Muscle of back (tissue), 10 donors: ENCODE results near the gene CNOT6L. TPM values are rescaled to one million over a fixed set of nuclear protein-coding genes. Genes with fewer than 3 reads are reported as not detected.

Source experiments
- polyA plus RNA-seq, 10 donors: library from polyadenylated mRNA; unstranded; fragments of 120-200 nt; gene quantifications; one replicate each; pipeline ENCODE4 v1.2.1, GENCODE V29; 2013; ENCODE audit not compliant: insufficient read length in 10 of 10

The CNOT6L gene
- polyA plus RNA-seq, 10 donors: 23.9 to 43.6 (median 31.9) TPM

Other genes with a start within 250 kb of the CNOT6L start
- gene CXCL13, start 213.5 kb downstream of the CNOT6L start, polyA plus RNA-seq: 10 to 100 TPM in 4 of 10 donors, 1 to 10 TPM in 6; 3.2 to 23.1 (median 8.6) TPM
- gene MRPL1, start 43.5 kb upstream of the CNOT6L start, polyA plus RNA-seq: 10 to 100 TPM; 57.2 to 76.6 (median 68.7) TPM
- gene FRAS1, start 238.0 kb upstream of the CNOT6L start, polyA plus RNA-seq: 10 to 100 TPM in 1 of 10 donors, 1 to 10 TPM in 9; 3.6 to 14.0 (median 7.2) TPM